Right cardiac atrium (tissue), 5 donors: ENCODE data around the gene SLCO2B1. TPM values are rescaled to one million over a fixed set of nuclear protein-coding genes. Genes with fewer than 3 reads are reported as not detected.

Source experiments
- ATAC-seq, 2 donors: fragments of 200-7000 bp; cut with Tn5 transposase; one replicate each; pipeline versions ENCODE4 v1.8.0 to v1.9.1; 2020; ENCODE audit warnings: moderate library complexity in 2 of 2, mild to moderate bottlenecking in 1 of 2
- DNase-seq, 3 donors: peaks; one replicate each; pipeline ENCODE4 v3.0.0-alpha.2; 2020
- H3K27ac ChIP-seq: one replicate; pipeline ENCODE4 v1.5.1; 2013; ENCODE audit warnings: mild to moderate bottlenecking, low read length, control low read depth, moderate library complexity
- H3K27me3 ChIP-seq: one replicate; pipeline ENCODE4 v1.6.1; 2013; ENCODE audit not compliant: control insufficient read depth, insufficient read depth
- H3K4me1 ChIP-seq: one replicate; pipeline ENCODE4 v1.6.1; 2013; ENCODE audit warnings: low read length; ENCODE audit not compliant: control insufficient read depth, insufficient read depth
- H3K4me3 ChIP-seq: one replicate; pipeline ENCODE4 v1.5.1; 2013; ENCODE audit warnings: low read length, control low read depth
- H3K9me3 ChIP-seq: one replicate; pipeline ENCODE4 v1.6.1; 2013; ENCODE audit warnings: low read length; ENCODE audit not compliant: control insufficient read depth
- WGBS: extraction: QIAGEN DNeasy Blood & Tissue Kit; methylation state at CpG from one replicate; pipeline ENCODE4 v1.1.7; 2013; 5-methylcytosine and 5-hydroxymethylcytosine counted together
- intact Hi-C, 4 donors: fragments of 100-400 bp; cut with DNase I; formaldehyde crosslinking; loops; one replicate each; pipeline versions ENCODE4 v1.11.0 to v1.14.0; 2022 to 2023
- polyA plus RNA-seq: library from polyadenylated mRNA; stranded (reverse); fragments of 200-250 nt; gene quantifications from one replicate; pipeline ENCODE4 v1.2.3, GENCODE V29; 2013
- total RNA-seq, 4 donors: library from RNA; stranded (reverse); fragmentation: NEBNext Ultra II Directional; extraction: Animal tissue kit (Norgen Biotek cat#: 25700); gene quantifications; one replicate each; pipeline ENCODE4 v1.2.1, GENCODE V29; 2021
- donor health status: healthy with polysubstance abuse.
- donor health status: DM: no; HTN: yes; CAD: no.
- donor health status: DM: no; HTN: no; CAD: no.
- donor health status: DM: no; HTN: yes; CAD: no; lungs with severe emphysema.
- donor health status: DM: yes; HTN: yes; CAD: no.

SLCO2B1 gene
- total and polyA plus RNA-seq, 5 donors = 5.1 to 40.7 (median 23.5) TPM

DNA sequence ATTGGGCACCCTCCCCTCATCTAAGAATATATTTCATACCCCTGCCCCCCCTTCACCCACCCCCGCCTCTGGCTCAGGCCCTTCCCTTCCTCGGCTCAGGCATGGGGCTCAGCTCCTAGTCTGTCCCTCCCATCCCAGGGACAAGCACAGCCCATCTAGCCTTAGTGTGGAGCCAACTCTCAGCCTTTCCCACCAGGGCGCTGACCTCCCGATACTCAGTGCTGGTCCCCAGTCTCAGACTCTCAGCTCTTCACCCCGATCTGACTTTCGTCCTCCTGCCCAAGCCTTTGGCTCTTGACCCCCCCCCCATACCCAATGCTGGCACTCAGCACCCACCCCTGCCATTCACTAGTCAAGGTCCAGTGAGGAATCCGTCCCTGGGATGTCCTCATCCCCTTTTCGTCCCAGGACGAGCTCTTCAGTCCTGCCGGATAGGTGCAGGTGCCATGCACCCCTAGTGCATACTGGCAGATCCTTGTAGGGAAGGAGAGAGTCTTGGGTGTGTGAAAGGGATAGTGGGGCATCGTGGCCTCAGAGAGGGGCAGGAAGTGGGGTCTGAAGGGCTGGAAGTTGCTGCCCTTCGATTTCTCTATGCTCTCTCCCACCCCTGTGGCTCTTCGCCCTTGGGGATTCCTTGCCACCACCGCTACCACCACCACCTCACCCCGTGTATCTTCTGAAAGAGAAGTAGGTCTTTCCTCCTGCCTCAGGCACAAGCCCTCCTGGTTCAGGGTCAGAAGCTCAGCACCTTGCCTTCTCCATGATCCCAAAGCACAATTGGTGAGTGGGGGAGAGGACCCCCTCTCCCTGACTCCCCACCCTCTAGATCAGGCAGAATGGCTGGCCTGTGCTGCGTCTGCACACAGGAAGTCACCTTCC lies 92.1 kb downstream of the SLCO2B1 start:
- intact Hi-C loops = loop anchor here in 3 of 4 donors (5.0 to 10.0 kb wide), 4 partner anchors 36 to 318 kb away; no protein-coding TSS in a partner anchor
- DNase-seq (no peak), ATAC-seq (no peak)
- Histone ChIP-seq H3K27ac (no peak overlapping the region), H3K4me3 (no peak overlapping the region), H3K4me1 (no peaks in the 10 kb centered on the region), H3K27me3 (no peaks in the 10 kb centered on the region), H3K9me3 (no peaks in the 10 kb centered on the region)
- WGBS = 77% methylated on average over 16 of the region's 16 CpGs

DNA sequence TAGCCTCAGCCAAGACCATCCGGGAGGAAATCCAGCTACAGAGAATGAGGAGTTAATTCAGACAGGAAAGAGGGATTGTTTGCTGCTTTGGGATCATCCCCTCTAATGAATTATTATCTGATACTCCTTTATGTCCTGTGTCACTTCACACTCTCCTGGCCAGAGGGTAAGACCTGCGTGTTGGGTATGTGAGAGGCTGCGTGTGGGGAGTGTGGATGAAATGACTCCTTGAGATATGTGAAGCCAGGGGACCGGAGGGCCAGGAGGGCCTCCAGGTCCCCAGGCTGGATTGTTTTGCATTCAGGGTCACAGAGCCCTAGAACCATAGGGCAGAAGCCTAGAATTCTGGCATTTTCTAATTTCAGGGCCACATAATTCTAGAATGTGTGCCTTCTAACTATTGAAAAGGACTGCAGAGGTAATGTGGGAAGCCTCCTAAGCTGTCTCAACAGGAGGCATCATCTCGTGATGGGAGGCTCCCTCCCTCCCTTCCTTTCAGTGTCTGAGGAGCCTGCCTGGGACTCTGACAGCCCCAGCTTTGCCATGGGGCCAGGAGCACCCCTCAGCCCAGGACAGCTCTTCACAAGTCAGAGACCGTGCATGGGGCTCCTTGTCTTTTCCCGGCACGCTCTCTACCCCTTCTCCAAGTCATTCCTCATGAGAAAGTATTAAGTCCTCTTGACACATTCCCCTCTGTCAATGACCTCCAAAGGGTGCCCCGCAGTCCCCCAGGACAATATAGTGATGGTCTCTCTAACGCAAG lies 93.3 kb downstream of the SLCO2B1 start:
- no peak for ATAC-seq
- Histone ChIP-seq H3K9me3 (no peaks in the 10 kb centered on the region), H3K4me3 (no peak overlapping the region), H3K4me1 (no peaks in the 10 kb centered on the region), H3K27me3 (no peaks in the 10 kb centered on the region), H3K27ac (no peak overlapping the region)
- DNase-seq = no peak
- WGBS = 76% methylated on average over 10 of the region's 10 CpGs
- intact Hi-C loops = loop anchor here in 3 of 4 donors (2.0 to 10.0 kb wide), 5 partner anchors 37 to 319 kb away; no protein-coding TSS in a partner anchor

DNA sequence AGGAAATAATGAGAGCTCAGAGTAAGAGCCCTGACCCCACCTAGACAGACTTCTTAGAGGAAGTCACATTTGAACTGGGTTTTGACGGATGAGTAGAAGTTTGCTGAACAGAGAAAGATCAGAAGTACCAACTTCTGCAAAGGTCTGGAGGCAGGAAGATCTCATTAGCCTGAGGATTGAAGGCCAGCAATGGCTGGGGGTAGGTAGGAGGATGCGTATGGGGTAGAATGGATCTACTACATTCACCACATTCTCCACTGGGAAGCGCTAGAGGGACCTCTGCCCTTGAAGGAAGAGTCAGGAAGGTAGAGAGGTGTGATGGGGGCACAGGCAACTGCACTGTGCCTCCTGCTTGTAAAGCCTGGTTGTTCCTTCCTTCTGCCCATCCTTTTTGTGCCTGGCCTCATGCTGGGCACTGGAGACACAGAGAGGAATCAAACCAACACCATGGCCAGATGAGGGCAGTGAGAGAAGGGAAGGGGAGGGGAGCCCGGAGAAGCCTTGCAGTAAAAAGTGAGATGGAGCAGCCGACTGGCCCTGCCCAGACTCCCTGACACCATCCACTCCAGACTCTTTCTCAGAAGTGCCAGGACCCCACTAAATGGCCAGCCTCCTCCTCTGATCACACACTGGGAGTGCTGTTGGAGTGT lies 94.6 kb downstream of the SLCO2B1 start:
- no peaks in the 10 kb centered on the region for H3K9me3 ChIP-seq
- intact Hi-C loops = loop anchor here in 3 of 4 donors (2.0 to 10.0 kb wide), 7 partner anchors 103 to 321 kb away; no protein-coding TSS in a partner anchor
- H3K27ac ChIP-seq = no peak overlapping the region
- WGBS = 79% methylated on average over 5 of the region's 5 CpGs
- no peak for DNase-seq
- H3K4me1 ChIP-seq = no peaks in the 10 kb centered on the region
- H3K27me3 ChIP-seq = no peaks in the 10 kb centered on the region
- no peak for ATAC-seq
- no peak overlapping the region for H3K4me3 ChIP-seq

DNA sequence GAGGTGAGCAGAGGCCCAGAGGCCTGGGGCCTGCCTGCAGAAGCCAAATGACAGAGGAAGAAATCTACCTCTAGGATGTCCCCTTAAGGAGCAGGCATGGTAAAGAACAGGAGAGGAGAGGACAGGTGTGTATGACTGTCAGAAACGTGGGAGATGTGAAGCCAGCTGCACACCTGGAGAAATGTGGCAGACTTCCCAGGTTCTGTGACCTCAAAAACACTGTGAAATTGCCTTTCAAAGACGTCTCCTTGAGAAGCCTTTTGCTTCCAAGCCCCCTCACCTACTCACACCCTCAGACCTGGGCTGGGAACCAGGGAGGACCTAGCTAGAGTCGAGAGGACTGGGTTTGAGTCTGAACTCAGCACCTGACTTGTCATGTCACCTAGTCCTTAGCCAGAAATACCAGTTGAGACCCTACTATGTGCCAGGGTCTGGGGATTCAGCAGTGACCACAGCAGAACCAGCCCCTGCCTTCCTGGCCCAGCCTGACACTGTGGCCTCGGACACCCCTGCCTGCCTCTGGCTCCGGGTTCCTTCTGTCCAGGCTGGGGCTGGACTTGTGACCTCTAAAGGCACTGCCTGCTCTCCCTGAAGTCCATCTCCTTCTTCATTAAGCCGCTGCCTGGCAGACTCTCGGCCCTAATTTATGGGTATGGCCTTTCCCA lies 95.2 kb downstream of the SLCO2B1 start:
- ATAC-seq = no peak
- no peak for DNase-seq
- intact Hi-C loops = loop anchor here in 3 of 4 donors (5.0 to 10.0 kb wide), 6 partner anchors 104 to 321 kb away; no protein-coding TSS in a partner anchor
- Histone ChIP-seq H3K27me3 (no peaks in the 10 kb centered on the region), H3K4me3 (no peak overlapping the region), H3K9me3 (no peaks in the 10 kb centered on the region), H3K4me1 (no peaks in the 10 kb centered on the region), H3K27ac (no peak overlapping the region)
- 79% methylated on average over 7 of the region's 7 CpGs for WGBS

DNA sequence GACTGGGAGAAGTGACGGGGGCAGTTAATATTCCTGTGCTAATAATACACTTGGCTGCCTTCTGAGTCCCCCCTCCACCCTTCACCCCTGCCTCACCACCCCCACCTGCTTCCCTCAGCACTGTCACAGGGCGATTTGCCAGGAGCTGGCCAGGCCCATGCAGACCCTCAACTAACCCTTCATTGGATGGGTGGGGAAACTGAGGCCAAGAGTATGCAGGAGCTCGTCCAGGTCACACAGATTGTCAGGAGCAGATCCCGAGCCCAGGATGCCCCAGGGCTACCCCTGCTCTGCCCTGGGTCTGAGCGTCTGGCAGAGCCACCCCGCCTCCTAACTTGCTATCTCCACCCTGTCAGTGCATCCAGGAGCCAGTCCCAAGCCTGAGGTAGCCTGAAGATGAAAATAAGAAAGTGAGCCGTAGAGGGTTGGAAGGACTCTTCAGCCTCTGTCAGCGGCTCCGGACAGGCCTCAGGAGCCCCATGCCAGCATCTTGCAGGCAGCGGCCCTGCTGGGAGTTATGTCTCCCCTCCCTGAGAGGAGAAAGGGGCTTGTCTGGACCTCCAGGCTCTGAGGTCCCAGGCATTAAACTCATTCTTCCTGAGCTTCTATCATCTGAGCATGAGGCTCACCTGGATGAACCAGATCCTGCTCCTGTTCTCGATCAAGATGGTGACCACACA lies 95.9 kb downstream of the SLCO2B1 start:
- no peak overlapping the region for H3K27ac ChIP-seq
- H3K27me3 ChIP-seq = no peaks in the 10 kb centered on the region
- intact Hi-C loops = loop anchor here in 3 of 4 donors (5.0 to 10.0 kb wide), 6 partner anchors 105 to 322 kb away; no protein-coding TSS in a partner anchor
- H3K9me3 ChIP-seq = no peaks in the 10 kb centered on the region
- ATAC-seq (no peak), DNase-seq (no peak)
- WGBS = 75% methylated on average over 11 of the region's 11 CpGs
- no peaks in the 10 kb centered on the region for H3K4me1 ChIP-seq
- no peak overlapping the region for H3K4me3 ChIP-seq

DNA sequence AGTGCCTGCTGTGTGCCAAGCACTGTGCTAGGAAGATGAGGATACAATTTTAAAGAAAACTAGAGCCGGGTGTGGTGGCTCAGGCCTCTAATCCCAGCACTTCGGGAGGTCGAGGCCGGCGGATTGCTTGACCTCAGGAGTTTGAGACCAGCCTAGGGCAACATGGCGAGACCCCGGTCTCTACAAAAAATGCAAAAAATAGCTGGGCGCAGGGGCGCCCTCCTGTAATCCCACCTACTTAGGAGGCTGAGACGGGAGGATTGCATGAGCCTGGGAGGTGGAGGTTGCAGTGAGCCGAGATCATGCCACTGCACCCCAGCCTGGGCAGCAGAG lies 98.0 kb downstream of the SLCO2B1 start:
- intact Hi-C loops = loop anchor here in 3 of 4 donors (5.0 to 10.0 kb wide), 6 partner anchors 107 to 324 kb away; no protein-coding TSS in a partner anchor
- ATAC-seq (no peak), DNase-seq (no peak)
- 36% methylated on average over 11 of the region's 11 CpGs for WGBS
- peaks cover 2% of the 10 kb centered on the region for H3K9me3 ChIP-seq
- H3K27ac ChIP-seq = no peak overlapping the region
- H3K27me3 ChIP-seq = no peaks in the 10 kb centered on the region
- H3K4me3 ChIP-seq = no peak overlapping the region
- H3K4me1 ChIP-seq = no peaks in the 10 kb centered on the region

DNA sequence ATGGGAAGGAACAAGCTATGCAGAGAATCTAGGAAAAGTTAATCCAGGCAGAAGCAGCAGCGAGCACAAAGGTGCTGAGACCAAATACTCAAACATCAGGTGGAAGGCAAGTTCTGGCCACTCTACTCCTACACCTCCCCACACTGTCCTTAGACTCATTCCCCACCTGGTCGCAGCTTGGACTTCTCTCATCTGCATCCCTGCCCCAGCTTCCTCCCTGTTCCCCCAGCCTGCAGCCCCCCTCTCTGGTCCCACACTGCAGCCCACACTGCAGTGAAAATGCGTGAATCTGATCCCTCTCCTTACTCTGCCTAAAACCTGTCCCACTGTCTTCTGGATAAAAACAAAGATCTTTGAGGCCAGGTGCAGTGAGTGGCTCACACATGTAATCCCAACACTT lies 98.8 kb downstream of the SLCO2B1 start:
- Histone ChIP-seq H3K27me3 (no peaks in the 10 kb centered on the region), H3K4me3 (no peak overlapping the region), H3K9me3 (peaks cover 2% of the 10 kb centered on the region), H3K4me1 (no peaks in the 10 kb centered on the region), H3K27ac (no peak overlapping the region)
- DNase-seq = no peak
- WGBS = 59% methylated on average over 3 of the region's 3 CpGs
- no peak for ATAC-seq
- intact Hi-C loops = loop anchor here in 3 of 4 donors (5.0 to 10.0 kb wide), 6 partner anchors 107 to 325 kb away; no protein-coding TSS in a partner anchor

DNA sequence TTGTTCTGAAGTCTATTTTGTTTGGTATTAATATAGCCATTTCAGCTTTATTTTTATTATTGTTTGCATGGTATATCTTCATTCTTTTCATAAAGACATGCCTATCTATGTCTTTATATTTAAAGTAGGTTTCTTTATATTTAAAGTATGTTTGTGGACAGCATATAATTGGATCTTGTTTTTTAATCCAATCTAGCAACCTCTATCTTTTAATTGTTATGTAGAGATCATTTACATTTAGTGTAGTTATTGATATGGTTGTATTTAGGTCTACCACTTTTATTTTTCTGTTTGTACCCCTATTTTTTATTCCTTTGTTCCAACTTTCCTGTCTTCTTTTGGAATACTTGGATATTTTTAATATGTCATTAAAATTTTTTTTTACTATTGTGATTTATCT lies 103.4 kb downstream of the SLCO2B1 start:
- H3K27me3 ChIP-seq = no peaks in the 10 kb centered on the region
- no peak overlapping the region for H3K27ac ChIP-seq
- no peaks in the 10 kb centered on the region for H3K4me1 ChIP-seq
- DNase-seq (no peak), ATAC-seq (no peak)
- no peak overlapping the region for H3K4me3 ChIP-seq
- intact Hi-C loops = no loop called here
- peaks cover 2% of the 10 kb centered on the region for H3K9me3 ChIP-seq
